MM.1S (cell line): Measurements from ENCODE around the gene TMC1.

Source experiments
- CTCF ChIP-seq: fragments of 300-600 bp; sonication (generic); IDR thresholded peaks from 2 replicates; pipeline ENCODE4 v1.5.1; 2016; ENCODE audit warnings: antibody characterized with exemption, low read length, mixed read lengths
- EZH2 ChIP-seq: fragments of 300-600 bp; sonication (generic); optimal IDR thresholded peaks from 2 replicates; pipeline ENCODE3; 2017; ENCODE audit warnings: low read depth, mild to moderate bottlenecking, antibody characterized with exemption, low read length, mixed read lengths

- TF ChIP-seq CTCF = no peak
- no peak for TF ChIP-seq EZH2
Observed at GRCh38 chr9:72667181-72667580, 145.8 kb downstream of the TMC1 start.
